ENCODE data around the gene WNT7B.

GRCh38 chr22:45931042-45931441 lies 45.9 kb downstream of the WNT7B start:
- TF ChIP-seq CTCF (IDR thresholded peaks at IDR 0.05) (no peak), ZFX (IDR thresholded peaks at IDR 0.05; ENCODE audit: borderline replicate concordance) (no peak)
